Measurements from ENCODE around the gene HIPK3.

Gene HIPK3

GRCh38 chr11:33390944-33391892 lies 134.0 kb downstream of the HIPK3 start:
- no peak for DNase-seq (ENCODE audit: low spot score)

- no peak for DNase-seq (ENCODE audit: low spot score)
Observed at GRCh38 chr11:33391893-33392251, 134.7 kb downstream of the HIPK3 start.

GRCh38 chr11:33394431-33395109 lies 137.4 kb downstream of the HIPK3 start:
- DNase-seq (ENCODE audit: low spot score): no peak

DNA sequence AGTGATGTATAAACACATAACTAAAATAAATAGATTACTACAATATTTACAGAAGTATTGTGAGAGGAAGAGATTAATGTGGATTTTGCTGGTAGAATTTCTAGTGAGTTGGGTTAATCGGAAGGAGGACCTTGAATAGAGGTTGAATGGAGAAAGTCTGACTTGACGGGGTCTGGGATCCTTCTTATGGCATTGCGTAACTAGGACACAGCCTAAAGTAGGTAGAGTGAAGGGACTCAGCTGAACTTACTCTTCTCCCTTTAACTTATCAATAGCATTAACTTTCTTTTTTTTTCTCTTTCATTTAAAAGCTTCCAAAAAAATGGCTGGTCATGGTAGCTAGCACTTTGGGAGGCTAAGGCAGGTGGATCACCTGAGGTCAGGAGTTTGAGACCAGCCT lies 139.2 kb downstream of the HIPK3 start:
- DNase-seq (ENCODE audit: low spot score): no peak

GRCh38 chr11:33399421-33399820 lies 142.2 kb downstream of the HIPK3 start:
- no peak for DNase-seq (ENCODE audit: low spot score)

- no peak for DNase-seq (ENCODE audit: low spot score)
Observed at GRCh38 chr11:33402066-33402465, 144.9 kb downstream of the HIPK3 start.

DNA sequence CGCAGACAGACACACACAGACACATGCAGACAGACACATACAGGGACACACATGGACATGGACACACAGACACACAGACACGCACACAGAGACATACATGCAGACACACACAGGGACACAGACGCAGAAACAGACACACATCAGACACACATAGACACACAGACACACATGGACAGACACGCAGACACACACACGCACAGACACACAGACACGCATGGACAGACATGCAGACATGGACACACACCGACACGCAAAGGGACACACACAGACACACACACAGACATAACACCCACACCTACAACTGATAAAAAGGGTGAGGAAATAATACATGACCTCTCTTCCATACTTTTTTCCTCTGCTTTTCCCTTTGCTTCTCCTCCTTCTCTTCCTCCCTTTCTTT lies 146.2 kb downstream of the HIPK3 start:
- DNase-seq (ENCODE audit: low spot score): no peak

- no peak for DNase-seq (ENCODE audit: low spot score)
Observed at GRCh38 chr11:33405834-33406602, 148.8 kb downstream of the HIPK3 start.

Data from AG08396 (cell line).